ENCODE results near the gene ERC1. TPM values are rescaled to one million over a fixed set of nuclear protein-coding genes. Genes with fewer than 3 reads are reported as not detected.
"Not testable (repeated sequence)": the region's sequence is repeated elsewhere in the genome, so short reads cannot be mapped to it uniquely, and the experiment has no call there.

The ERC1 gene
- polyA plus RNA-seq, 1 donor, result 17.5 TPM

DNA sequence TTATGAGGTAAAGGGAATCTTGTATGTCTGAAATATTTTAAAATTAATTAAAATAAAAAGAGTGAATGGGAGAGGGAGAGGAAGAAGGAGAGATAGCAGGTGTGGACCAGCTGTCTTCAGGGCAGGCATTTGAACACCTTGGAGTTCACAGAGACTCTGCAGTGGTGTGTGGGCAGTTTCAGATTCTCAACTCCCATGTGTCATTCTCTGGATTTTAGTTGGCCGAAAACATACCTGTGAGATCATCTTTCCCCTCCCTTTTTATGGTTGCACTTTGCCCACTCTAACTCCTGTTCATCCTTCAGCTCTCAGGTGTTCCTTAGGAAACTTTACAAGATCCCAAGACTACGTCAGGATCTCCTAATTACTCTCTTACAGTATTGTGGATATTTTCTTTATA is 108.1 kb downstream of the ERC1 start:
- H3K9me3 ChIP-seq (ENCODE audit: control insufficient read depth, low read depth, low read length), result no peaks in the 10 kb centered on the region
- DNase-seq, result peak; percentile 71 to 87
- no peaks in the 10 kb centered on the region for H3K4me1 ChIP-seq (ENCODE audit: control insufficient read depth, insufficient read depth, low read length)
- H3K36me3 ChIP-seq (ENCODE audit: control insufficient read depth, insufficient read depth, low read length), result no peaks in the 10 kb centered on the region
- H3K4me3 ChIP-seq (ENCODE audit: low read length), result no peak overlapping the region
- no peak overlapping the region for H3K27ac ChIP-seq (ENCODE audit: low read length)
- WGBS (ENCODE audit: insufficient coverage, low lambda C conversion rate), result no CpG with 5 or more reads among the region's 2 CpGs
- H3K27me3 ChIP-seq (ENCODE audit: control insufficient read depth, insufficient read depth, low read length), result no peaks in the 10 kb centered on the region

DNA sequence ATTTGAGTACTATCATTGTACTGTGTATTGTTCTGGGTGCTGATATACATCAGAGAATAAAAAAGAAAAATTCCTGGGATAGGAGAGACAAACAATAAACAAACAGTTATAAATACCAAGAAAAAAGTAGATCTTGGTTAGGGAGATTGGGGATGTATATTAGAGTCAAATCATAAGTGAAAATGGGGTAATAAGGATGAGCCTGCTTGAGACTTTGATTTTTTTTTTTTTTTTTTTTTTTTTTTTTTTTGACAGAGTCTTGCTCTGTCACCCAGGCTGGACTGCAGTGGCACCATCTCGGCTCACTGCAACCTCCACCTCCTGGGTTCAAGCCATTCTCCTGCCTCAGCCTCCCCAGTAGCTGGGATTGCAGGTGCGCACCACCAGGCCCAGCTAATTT is 108.6 kb downstream of the ERC1 start:
- not testable (repeated sequence) for DNase-seq; H3K27me3 ChIP-seq (ENCODE audit: control insufficient read depth, insufficient read depth, low read length); H3K4me1 ChIP-seq (ENCODE audit: control insufficient read depth, insufficient read depth, low read length); H3K27ac ChIP-seq (ENCODE audit: low read length); H3K9me3 ChIP-seq (ENCODE audit: control insufficient read depth, low read depth, low read length); H3K4me3 ChIP-seq (ENCODE audit: low read length); H3K36me3 ChIP-seq (ENCODE audit: control insufficient read depth, insufficient read depth, low read length)
- no CpG with 5 or more reads among the region's 2 CpGs for WGBS (ENCODE audit: insufficient coverage, low lambda C conversion rate)

DNA sequence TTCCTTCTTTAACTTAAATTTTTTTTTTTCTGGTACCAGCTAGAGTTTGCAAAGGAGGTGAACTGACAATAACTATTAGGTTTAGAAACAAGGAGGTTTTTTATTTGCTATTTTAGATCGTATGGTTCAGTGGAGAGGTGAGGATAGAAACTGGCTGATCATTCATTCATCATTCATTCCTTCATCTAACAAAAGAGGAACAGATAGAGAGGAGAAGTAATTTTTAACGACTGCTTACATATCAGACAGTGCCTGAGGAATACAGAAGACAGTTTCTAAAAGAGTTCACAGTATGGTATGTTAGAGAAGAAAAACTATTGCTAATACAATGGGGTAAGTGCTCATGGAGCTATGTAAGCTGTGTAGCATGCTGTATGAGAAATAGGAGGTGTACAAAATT is 111.1 kb downstream of the ERC1 start:
- Histone ChIP-seq H3K27ac (ENCODE audit: low read length) (no peak overlapping the region), H3K9me3 (ENCODE audit: control insufficient read depth, low read depth, low read length) (no peaks in the 10 kb centered on the region), H3K27me3 (ENCODE audit: control insufficient read depth, insufficient read depth, low read length) (no peaks in the 10 kb centered on the region), H3K4me3 (ENCODE audit: low read length) (no peak overlapping the region), H3K36me3 (ENCODE audit: control insufficient read depth, insufficient read depth, low read length) (no peaks in the 10 kb centered on the region), H3K4me1 (ENCODE audit: control insufficient read depth, insufficient read depth, low read length) (no peaks in the 10 kb centered on the region)
- DNase-seq, result no peak
- WGBS (ENCODE audit: insufficient coverage, low lambda C conversion rate), result 60% methylated on average over 1 of the region's 2 CpGs

DNA sequence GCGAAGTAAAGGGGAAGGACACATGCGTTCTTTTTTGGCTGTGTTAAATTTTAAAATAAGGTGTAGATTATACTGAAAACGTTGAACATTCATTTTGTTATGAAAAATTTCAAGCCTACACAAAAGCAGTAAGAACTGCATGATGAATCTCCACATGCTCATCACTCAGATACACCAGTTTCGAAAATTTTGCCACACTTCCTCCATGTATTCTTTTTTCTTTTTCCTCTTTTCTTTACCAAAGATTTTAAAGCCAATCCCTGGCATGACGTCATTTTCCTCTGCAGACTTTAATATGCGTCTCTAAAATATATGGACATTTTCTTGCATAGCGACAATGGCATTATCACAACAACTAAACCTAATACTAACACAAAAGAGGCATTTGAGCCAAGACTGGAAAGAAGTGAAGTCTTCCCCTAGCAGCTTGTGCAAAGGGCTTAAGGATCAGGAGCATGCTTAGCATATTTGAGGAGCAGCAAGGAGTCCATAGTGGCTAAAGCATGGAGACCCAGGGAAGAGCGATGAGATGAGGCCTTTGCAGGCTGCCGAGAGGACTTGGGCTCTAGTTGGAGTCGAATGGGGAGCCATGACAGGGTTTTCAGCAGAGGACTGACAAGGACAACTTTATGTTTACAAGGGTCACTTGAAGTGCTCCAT is 111.9 kb downstream of the ERC1 start:
- Histone ChIP-seq H3K27ac (ENCODE audit: low read length) (no peak overlapping the region), H3K4me1 (ENCODE audit: control insufficient read depth, insufficient read depth, low read length) (no peaks in the 10 kb centered on the region), H3K4me3 (ENCODE audit: low read length) (no peak overlapping the region), H3K27me3 (ENCODE audit: control insufficient read depth, insufficient read depth, low read length) (no peaks in the 10 kb centered on the region), H3K9me3 (ENCODE audit: control insufficient read depth, low read depth, low read length) (no peaks in the 10 kb centered on the region), H3K36me3 (ENCODE audit: control insufficient read depth, insufficient read depth, low read length) (no peaks in the 10 kb centered on the region)
- no peak for DNase-seq
- WGBS (ENCODE audit: insufficient coverage, low lambda C conversion rate), result 99% methylated on average over 7 of the region's 10 CpGs

DNA sequence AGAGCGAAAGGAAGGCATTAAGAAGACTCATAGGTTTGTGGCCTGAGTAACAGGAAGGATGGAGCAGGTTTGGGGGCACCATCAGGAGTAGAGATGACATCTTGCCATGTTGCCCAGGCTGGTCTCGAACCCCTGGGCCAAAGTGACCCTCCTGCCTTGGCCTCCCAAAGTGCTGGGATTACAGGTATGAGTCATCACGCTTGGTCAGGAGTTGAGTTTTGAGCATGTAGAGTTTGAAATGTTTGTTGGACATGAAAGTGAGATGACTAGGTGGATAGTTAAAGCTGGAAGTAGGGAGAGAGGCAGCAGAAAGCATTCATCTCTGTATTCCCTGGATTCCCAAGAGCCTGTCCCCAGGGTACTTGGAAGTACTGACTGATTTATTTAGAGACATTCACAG is 112.6 kb downstream of the ERC1 start:
- Histone ChIP-seq H3K4me1 (ENCODE audit: control insufficient read depth, insufficient read depth, low read length) (no peaks in the 10 kb centered on the region), H3K36me3 (ENCODE audit: control insufficient read depth, insufficient read depth, low read length) (no peaks in the 10 kb centered on the region), H3K4me3 (ENCODE audit: low read length) (no peak overlapping the region), H3K27me3 (ENCODE audit: control insufficient read depth, insufficient read depth, low read length) (no peaks in the 10 kb centered on the region), H3K27ac (ENCODE audit: low read length) (no peak overlapping the region), H3K9me3 (ENCODE audit: control insufficient read depth, low read depth, low read length) (no peaks in the 10 kb centered on the region)
- no peak for DNase-seq
- WGBS (ENCODE audit: insufficient coverage, low lambda C conversion rate), result no CpG with 5 or more reads among the region's 3 CpGs

- H3K9me3 ChIP-seq (ENCODE audit: control insufficient read depth, low read depth, low read length), result no peaks in the 10 kb centered on the region
- no peaks in the 10 kb centered on the region for H3K36me3 ChIP-seq (ENCODE audit: control insufficient read depth, insufficient read depth, low read length)
- no peak for DNase-seq
- no peak overlapping the region for H3K4me3 ChIP-seq (ENCODE audit: low read length)
- H3K27me3 ChIP-seq (ENCODE audit: control insufficient read depth, insufficient read depth, low read length), result no peaks in the 10 kb centered on the region
- no peak overlapping the region for H3K27ac ChIP-seq (ENCODE audit: low read length)
- H3K4me1 ChIP-seq (ENCODE audit: control insufficient read depth, insufficient read depth, low read length), result no peaks in the 10 kb centered on the region
- WGBS (ENCODE audit: insufficient coverage, low lambda C conversion rate), result 100% methylated on average over 1 of the region's 8 CpGs
Measured at GRCh38 chr12:1104088-1104800, 113.2 kb downstream of the ERC1 start.

- no peaks in the 10 kb centered on the region for H3K9me3 ChIP-seq (ENCODE audit: control insufficient read depth, low read depth, low read length)
- no peak for DNase-seq
- H3K4me3 ChIP-seq (ENCODE audit: low read length), result no peak overlapping the region
- H3K27me3 ChIP-seq (ENCODE audit: control insufficient read depth, insufficient read depth, low read length), result no peaks in the 10 kb centered on the region
- H3K27ac ChIP-seq (ENCODE audit: low read length), result no peak overlapping the region
- no peaks in the 10 kb centered on the region for H3K4me1 ChIP-seq (ENCODE audit: control insufficient read depth, insufficient read depth, low read length)
- H3K36me3 ChIP-seq (ENCODE audit: control insufficient read depth, insufficient read depth, low read length), result peaks cover 10% of the 10 kb centered on the region
Measured at GRCh38 chr12:1107669-1108068, 116.6 kb downstream of the ERC1 start.

DNA sequence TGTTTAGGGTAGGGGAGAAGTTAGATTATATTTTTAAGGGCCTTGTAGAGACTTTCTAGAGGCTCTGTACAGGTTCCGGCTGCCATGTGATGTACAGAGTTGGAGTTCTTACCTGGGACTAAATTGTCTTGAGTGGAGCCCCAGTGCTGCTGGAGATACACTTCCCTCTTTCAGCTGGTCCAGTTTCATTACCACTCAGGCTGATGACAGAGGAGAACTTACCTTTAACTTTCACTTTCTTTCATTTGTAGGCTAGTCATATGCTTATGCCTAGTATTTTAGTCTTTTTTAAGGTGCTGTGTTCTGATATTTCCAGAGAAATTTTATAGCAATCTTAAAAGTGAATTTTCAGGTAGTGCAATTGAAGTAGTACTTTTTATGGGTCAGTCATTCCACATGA is 117.3 kb downstream of the ERC1 start:
- WGBS (ENCODE audit: insufficient coverage, low lambda C conversion rate), result no CpG with 5 or more reads among the region's 1 CpG
- Histone ChIP-seq H3K9me3 (ENCODE audit: control insufficient read depth, low read depth, low read length) (no peaks in the 10 kb centered on the region), H3K36me3 (ENCODE audit: control insufficient read depth, insufficient read depth, low read length) (peaks cover 10% of the 10 kb centered on the region), H3K27ac (ENCODE audit: low read length) (no peak overlapping the region), H3K4me1 (ENCODE audit: control insufficient read depth, insufficient read depth, low read length) (no peaks in the 10 kb centered on the region), H3K27me3 (ENCODE audit: control insufficient read depth, insufficient read depth, low read length) (no peaks in the 10 kb centered on the region), H3K4me3 (ENCODE audit: low read length) (no peak overlapping the region)
- DNase-seq, result no peak

DNA sequence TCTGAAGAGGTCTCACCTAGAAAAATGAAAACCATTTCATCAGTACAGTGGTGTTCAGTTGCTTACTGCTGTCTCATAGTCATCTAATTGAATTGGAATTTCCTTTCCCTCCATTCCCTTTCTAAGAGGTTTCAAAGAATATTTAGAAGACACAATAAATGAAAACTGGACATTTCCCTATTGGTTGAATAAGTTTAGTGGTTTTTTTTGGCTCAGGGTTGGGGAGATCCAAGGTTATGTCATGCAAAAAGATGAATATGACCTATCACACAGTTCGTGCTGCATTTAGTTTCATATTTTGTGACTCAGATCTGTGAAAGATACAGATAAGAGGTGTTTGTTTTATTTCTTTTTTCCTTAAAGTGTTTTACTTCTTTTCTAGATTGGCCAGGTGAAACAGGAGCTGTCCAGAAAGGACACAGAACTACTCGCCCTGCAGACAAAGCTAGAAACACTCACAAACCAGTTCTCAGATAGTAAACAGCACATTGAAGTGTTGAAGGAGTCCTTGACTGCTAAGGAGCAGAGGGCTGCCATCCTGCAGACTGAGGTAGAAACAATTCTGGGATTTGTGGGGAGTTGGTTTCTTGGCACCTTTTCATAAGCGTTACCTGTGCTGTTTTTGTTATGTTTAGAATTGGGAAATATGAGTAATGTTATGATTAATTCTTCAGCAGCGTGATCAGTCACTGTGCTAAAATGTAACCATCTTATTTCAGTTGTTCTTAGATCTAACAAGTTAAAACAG is 124.6 kb downstream of the ERC1 start:
- Histone ChIP-seq H3K27ac (ENCODE audit: low read length) (no peak overlapping the region), H3K4me3 (ENCODE audit: low read length) (no peak overlapping the region)

DNA sequence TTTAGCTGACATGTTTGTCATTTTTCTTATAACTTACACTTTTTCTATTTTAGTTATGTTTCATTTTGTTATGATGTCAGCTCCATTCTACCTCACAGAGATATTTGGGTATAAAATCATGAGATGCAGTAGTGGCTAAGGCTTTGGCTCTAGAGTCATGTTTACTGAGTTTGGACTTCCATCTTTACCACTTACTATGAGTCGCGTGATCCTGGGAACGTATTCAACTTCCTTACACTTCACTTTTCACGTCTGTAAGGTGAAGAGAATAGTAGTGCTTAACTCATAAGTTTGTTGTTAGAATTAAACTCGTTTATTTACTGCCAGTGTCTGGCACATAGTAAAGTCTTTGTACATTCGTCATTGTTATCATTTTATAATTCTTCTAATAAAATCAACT is 126.3 kb downstream of the ERC1 start:
- Histone ChIP-seq H3K9me3 (ENCODE audit: control insufficient read depth, low read depth, low read length) (no peaks in the 10 kb centered on the region), H3K27ac (ENCODE audit: low read length) (no peak overlapping the region), H3K36me3 (ENCODE audit: control insufficient read depth, insufficient read depth, low read length) (peaks cover 3% of the 10 kb centered on the region), H3K27me3 (ENCODE audit: control insufficient read depth, insufficient read depth, low read length) (no peaks in the 10 kb centered on the region), H3K4me1 (ENCODE audit: control insufficient read depth, insufficient read depth, low read length) (no peaks in the 10 kb centered on the region), H3K4me3 (ENCODE audit: low read length) (no peak overlapping the region)
- 80% methylated on average over 1 of the region's 6 CpGs for WGBS (ENCODE audit: insufficient coverage, low lambda C conversion rate)
- DNase-seq, result no peak

More for the DNA sequence above, 124.6 kb downstream of the ERC1 start:
- DNase-seq, result no peak
- no peaks in the 10 kb centered on the region for H3K4me1 ChIP-seq (ENCODE audit: control insufficient read depth, insufficient read depth, low read length)
- H3K27me3 ChIP-seq (ENCODE audit: control insufficient read depth, insufficient read depth, low read length), result no peaks in the 10 kb centered on the region
- peaks cover 13% of the 10 kb centered on the region for H3K36me3 ChIP-seq (ENCODE audit: control insufficient read depth, insufficient read depth, low read length)
- H3K9me3 ChIP-seq (ENCODE audit: control insufficient read depth, low read depth, low read length), result no peaks in the 10 kb centered on the region
- 71% methylated on average over 2 of the region's 4 CpGs for WGBS (ENCODE audit: insufficient coverage, low lambda C conversion rate)
